Measurements from ENCODE around the gene ADIPOR2. TPM values are rescaled to one million over a fixed set of nuclear protein-coding genes. Genes with fewer than 3 reads are reported as not detected.

ADIPOR2 gene
- total and polyA plus RNA-seq, 2 donors (not counting 1 experiment from before 2014, with no cell fraction given), result 9.2 to 35.9 TPM

- Histone ChIP-seq H3K36me3 (replicated peaks in 1 of 2; ENCODE audit: control extremely low read depth in 1 of 2, control insufficient read depth in 1 of 2, extremely low read depth in 1 of 2, insufficient read depth in 2 of 2, low read length in 1 of 2) (peaks cover 2 to 29% of the 10 kb centered on the region in 2 experiments), H3K79me2 (ENCODE audit: control insufficient read depth, insufficient read depth, low read length) (peaks cover 10% of the 10 kb centered on the region), H3K27me3 (replicated peaks in 1 of 4; ENCODE audit: control extremely low read depth in 1 of 4, control insufficient read depth in 3 of 4, insufficient read depth in 4 of 4, low read length in 3 of 4) (no peaks in the 10 kb centered on the region), H3K9ac (ENCODE audit: low read length) (no peak overlapping the region), H3K4me2 (replicated peaks; ENCODE audit: low read depth, low read length, poor library complexity, severe bottlenecking) (no peak overlapping the region), H2AFZ (ENCODE audit: insufficient read depth, low read depth, low read length, poor library complexity, severe bottlenecking) (no peak overlapping the region), H4K20me1 (ENCODE audit: control insufficient read depth, insufficient read depth, low read length, poor library complexity, severe bottlenecking) (no peaks in the 10 kb centered on the region), H3K27ac (ENCODE audit: low read length in 2 of 2) (no peak overlapping the region), H3K9me3 (ENCODE audit: control extremely low read depth in 1 of 3, control insufficient read depth in 2 of 3, insufficient read depth in 1 of 3, low read length in 2 of 3) (no peaks in the 10 kb centered on the region), H3K4me3 (ENCODE audit: control extremely low read depth in 1 of 5, extremely low read depth in 1 of 5, insufficient read depth in 1 of 5, low read depth in 2 of 5, low read length in 4 of 5) (no peak overlapping the region), H3K4me1 (ENCODE audit: control insufficient read depth in 2 of 2, insufficient read depth in 2 of 2, low read length in 2 of 2) (no peaks in the 10 kb centered on the region)
- H3K4me3 Mint-ChIP-seq, result no peak overlapping the region
- ATAC-seq (ENCODE audit: low read depth) (no peak), DNase-seq (no peak)
- POLR2A ChIA-PET, result no interaction called here
- 100% methylated on average over 1 of the region's 4 CpGs for WGBS (ENCODE audit: insufficient coverage)
- no peaks in the 10 kb centered on the region for H3K9me3 Mint-ChIP-seq (ENCODE audit: insufficient read depth)
- no peaks in the 10 kb centered on the region for H3K27me3 Mint-ChIP-seq
- no peak overlapping the region for H3K27ac Mint-ChIP-seq
- CTCF ChIA-PET, result interaction anchor here (1.0 kb wide), 1 partner anchor 17 kb away, joined by 3 read pairs; no protein-coding TSS in a partner anchor
- no peak for TF ChIP-seq CTCF (IDR thresholded peaks at IDR 0.05)
- intact Hi-C loops (cut with micrococcal nuclease), result no loop called here
- H3K4me1 Mint-ChIP-seq, result no peaks in the 10 kb centered on the region
Observed at GRCh38 chr12:1773937-1774655, 83.2 kb downstream of the ADIPOR2 start.

GRCh38 chr12:1776170-1776921 is 85.5 kb downstream of the ADIPOR2 start:
- H3K27me3 Mint-ChIP-seq, result no peaks in the 10 kb centered on the region
- Histone ChIP-seq H3K27ac (ENCODE audit: low read length in 2 of 2) (no peak overlapping the region), H3K9me3 (ENCODE audit: control extremely low read depth in 1 of 3, control insufficient read depth in 2 of 3, insufficient read depth in 1 of 3, low read length in 2 of 3) (no peaks in the 10 kb centered on the region), H3K9ac (ENCODE audit: low read length) (no peak overlapping the region), H3K36me3 (replicated peaks in 1 of 2; ENCODE audit: control extremely low read depth in 1 of 2, control insufficient read depth in 1 of 2, extremely low read depth in 1 of 2, insufficient read depth in 2 of 2, low read length in 1 of 2) (peaks cover 10 to 38% of the 10 kb centered on the region in 2 experiments), H3K4me3 (ENCODE audit: control extremely low read depth in 1 of 5, extremely low read depth in 1 of 5, insufficient read depth in 1 of 5, low read depth in 2 of 5, low read length in 4 of 5) (no peak overlapping the region), H3K79me2 (ENCODE audit: control insufficient read depth, insufficient read depth, low read length) (no peaks in the 10 kb centered on the region), H4K20me1 (ENCODE audit: control insufficient read depth, insufficient read depth, low read length, poor library complexity, severe bottlenecking) (no peaks in the 10 kb centered on the region), H3K4me1 (ENCODE audit: control insufficient read depth in 2 of 2, insufficient read depth in 2 of 2, low read length in 2 of 2) (no peaks in the 10 kb centered on the region), H3K27me3 (replicated peaks in 1 of 4; ENCODE audit: control extremely low read depth in 1 of 4, control insufficient read depth in 3 of 4, insufficient read depth in 4 of 4, low read length in 3 of 4) (no peaks in the 10 kb centered on the region), H2AFZ (ENCODE audit: insufficient read depth, low read depth, low read length, poor library complexity, severe bottlenecking) (no peak overlapping the region), H3K4me2 (replicated peaks; ENCODE audit: low read depth, low read length, poor library complexity, severe bottlenecking) (no peak overlapping the region)
- intact Hi-C loops (cut with micrococcal nuclease), result loop anchor here (5.0 kb wide), 1 partner anchor 84 kb away; the partner anchor contains the start of gene ADIPOR2
- no peak overlapping the region for H3K27ac Mint-ChIP-seq
- 90% methylated on average over 2 of the region's 4 CpGs for WGBS (ENCODE audit: insufficient coverage)
- TF ChIP-seq CTCF (IDR thresholded peaks at IDR 0.05), result no peak
- H3K4me3 Mint-ChIP-seq, result no peak overlapping the region
- CTCF ChIA-PET, result interaction anchor here (1.4 to 2.8 kb wide), 3 partner anchors 12 to 123 kb away, joined by 3 to 13 read pairs (median 4); no protein-coding TSS in a partner anchor
- H3K4me1 Mint-ChIP-seq, result no peaks in the 10 kb centered on the region
- POLR2A ChIA-PET, result no interaction called here
- DNase-seq, result no peak
- ATAC-seq (ENCODE audit: low read depth), result no peak
- H3K9me3 Mint-ChIP-seq (ENCODE audit: insufficient read depth), result no peaks in the 10 kb centered on the region

Data from B cell (primary cell).